Posterior vena cava (tissue), 2 donors: ENCODE measurements around the gene AARSD1. TPM values are rescaled to one million over a fixed set of nuclear protein-coding genes. Genes with fewer than 3 reads are reported as not detected.
"Not testable (repeated sequence)": the region's sequence is repeated elsewhere in the genome, so short reads cannot be mapped to it uniquely, and the experiment has no call there.

Experiments
- DNase-seq: peaks from one replicate; pipeline ENCODE4 v3.0.0-alpha.2; 2020; ENCODE audit warnings: low spot score
- intact Hi-C, 2 donors: fragments of 100-400 bp; cut with DNase I; formaldehyde crosslinking; loops; one replicate each; pipeline versions ENCODE4 v1.14.1 to v1.14.2; 2022 to 2023
- total RNA-seq, 2 donors: library from RNA; stranded (reverse); fragmentation: NEBNext Ultra II Directional; extraction: Animal tissue kit (Norgen Biotek cat#: 25700); gene quantifications; one replicate each; pipeline ENCODE4 v1.2.1, GENCODE V29; 2021
- donor health status: DM: yes; HTN: yes; CAD: no.
- donor health status: DM: yes; HTN: yes; CAD: no.

The AARSD1 gene
- total RNA-seq, 2 donors from 2014 or later = 22.7 to 34.2 TPM

DNA sequence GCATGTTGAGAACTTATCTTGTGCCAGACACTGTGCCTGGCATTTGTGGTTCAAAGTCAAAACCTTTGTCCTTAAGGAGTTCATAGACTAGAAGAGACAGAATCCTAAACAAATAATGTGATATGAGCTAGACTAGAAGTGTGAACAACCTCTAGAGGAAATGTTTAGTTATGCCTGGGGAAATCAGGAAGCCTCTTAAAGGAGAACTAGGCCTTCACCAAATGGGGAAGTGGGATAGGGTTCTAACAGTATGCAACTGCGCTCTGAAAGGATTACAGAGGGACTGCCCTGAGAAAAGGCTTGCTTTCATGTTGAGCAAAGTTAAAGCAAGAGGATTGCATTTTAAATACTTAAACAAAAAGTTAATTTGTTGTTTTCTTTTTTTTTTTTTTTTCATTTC is 21.0 kb upstream of the AARSD1 start:
- intact Hi-C loops = no loop called here
- no peak for DNase-seq

GRCh38 chr17:42982266-42982665 is 18.0 kb upstream of the AARSD1 start:
- intact Hi-C loops = no loop called here
- no peak for DNase-seq

GRCh38 chr17:42980766-42981397 is 16.6 kb upstream of the AARSD1 start:
- DNase-seq = peak; percentile 83
- intact Hi-C loops = no loop called here

DNA sequence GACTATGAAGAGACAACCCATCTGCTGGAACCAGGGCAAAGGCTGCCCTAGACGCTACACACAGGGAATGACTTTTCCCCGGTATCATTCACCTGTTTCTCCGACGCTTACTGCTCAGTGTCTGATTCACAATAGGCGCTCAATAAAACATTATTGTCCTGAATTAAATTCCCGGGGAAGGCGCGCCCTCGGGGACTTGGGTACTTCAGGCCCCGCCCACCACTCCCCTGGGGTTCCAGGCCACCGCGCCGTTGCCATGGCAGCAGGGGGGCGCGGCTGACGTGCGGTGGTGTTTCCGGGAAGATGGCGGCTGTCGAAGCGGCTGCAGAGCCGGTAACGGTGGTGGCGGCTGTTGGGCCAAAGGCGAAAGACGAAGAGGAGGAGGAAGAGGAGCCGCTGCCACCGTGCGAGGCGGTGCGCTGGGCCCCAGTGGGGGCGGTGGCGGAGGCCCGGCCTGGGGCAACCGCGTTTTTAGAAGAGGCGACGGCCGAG is 16.1 kb upstream of the AARSD1 start, which contains the start of gene RUNDC1:
Gene RUNDC1, plus strand, starts transcription at position 292 of the 492 bp plus-strand sequence. Its CDS starts 12 bp downstream, at position 304.
- intact Hi-C loops = no loop called here
- peak; percentile 97 for DNase-seq

DNA sequence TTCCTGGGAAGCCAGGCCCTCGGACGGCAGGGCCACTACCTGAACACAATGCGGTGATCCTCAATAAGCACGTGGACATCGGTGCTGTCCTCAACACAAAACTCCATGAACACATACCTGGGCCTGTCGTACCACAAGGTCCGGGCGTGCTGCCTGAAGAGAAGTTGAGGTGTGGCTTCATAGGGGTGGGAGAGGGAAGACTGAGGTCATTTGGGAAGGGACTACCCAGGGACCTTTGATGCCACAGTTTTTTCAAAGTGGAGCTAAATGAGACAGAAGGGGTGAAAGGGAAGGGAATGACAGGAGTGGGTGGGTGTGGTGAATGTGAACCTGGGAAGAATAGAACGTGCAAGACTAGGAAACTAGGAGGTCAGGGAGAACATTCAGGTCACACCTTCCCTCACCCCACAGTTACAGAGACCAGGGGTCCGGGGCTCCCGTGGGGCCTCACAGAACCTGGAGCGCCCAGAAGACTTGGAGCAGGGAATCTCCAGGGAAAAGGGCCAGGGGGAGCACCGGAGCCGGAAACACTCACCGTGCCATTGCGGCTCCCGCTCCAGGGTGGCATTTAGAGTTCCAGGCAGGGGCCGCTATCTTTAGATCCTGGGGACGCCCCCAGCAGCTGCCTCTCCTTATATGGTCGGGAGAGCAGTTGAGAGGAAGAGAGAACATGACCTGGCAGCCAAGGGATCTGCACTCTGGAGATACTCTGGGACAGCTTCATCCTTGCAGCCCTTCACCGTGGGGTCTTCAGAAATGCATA is 15.4 kb upstream of the AARSD1 start, which contains the start of gene PTGES3L:
Gene PTGES3L, minus strand, starts transcription at position 570 of the 763 bp plus-strand sequence. Its CDS starts 27 bp downstream, at position 543.
- intact Hi-C loops = no loop called here
- DNase-seq = peak; percentile 83

GRCh38 chr17:42975701-42976100 is 11.4 kb upstream of the AARSD1 start:
- DNase-seq, intact Hi-C loops: not testable (repeated sequence)

- no peak for DNase-seq
- intact Hi-C loops = no loop called here
These were observed 11.0 kb upstream of the AARSD1 start for GRCh38 chr17:42975265-42975664.

DNA sequence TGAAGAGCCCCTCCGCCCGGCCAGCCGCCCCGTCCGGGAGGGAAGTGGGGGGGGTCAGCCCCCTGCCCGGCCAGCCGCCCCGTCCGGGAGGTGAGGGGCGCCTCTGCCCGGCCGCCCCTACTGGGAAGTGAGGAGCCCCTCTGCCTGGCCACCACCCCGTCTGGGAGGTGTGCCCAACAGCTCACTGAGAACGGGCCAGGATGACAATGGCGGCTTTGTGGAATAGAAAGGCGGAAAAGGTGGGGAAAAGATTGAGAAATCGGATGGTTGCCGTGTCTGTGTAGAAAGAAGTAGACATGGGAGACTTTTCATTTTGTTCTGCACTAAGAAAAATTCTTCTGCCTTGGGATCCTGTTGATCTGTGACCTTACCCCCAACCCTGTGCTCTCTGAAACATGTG is 9.1 kb upstream of the AARSD1 start:
- intact Hi-C loops = not testable (repeated sequence)

DNA sequence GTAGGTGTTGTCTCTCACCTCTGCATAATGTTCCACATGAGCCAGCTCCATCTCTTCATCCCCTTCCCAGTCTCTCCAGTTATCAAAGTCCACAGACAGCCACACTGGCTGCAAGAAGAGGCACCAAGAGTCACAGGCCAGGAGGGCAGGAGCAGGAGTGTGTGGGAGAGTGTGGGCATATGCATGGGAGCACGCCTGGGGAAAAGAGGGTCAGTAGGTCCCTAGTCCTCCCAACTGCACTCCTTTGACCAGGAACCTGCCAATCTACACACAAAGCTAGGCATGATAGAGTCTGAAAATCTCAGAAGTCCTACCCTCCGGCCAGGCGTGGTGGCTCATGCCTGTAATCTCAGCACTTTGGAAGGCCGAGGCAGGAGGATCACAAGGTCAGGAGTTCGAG is 7.3 kb upstream of the AARSD1 start:
- no peak for DNase-seq
- intact Hi-C loops = no loop called here

More for the DNA sequence above, 9.1 kb upstream of the AARSD1 start:
- DNase-seq = not testable (repeated sequence)

DNA sequence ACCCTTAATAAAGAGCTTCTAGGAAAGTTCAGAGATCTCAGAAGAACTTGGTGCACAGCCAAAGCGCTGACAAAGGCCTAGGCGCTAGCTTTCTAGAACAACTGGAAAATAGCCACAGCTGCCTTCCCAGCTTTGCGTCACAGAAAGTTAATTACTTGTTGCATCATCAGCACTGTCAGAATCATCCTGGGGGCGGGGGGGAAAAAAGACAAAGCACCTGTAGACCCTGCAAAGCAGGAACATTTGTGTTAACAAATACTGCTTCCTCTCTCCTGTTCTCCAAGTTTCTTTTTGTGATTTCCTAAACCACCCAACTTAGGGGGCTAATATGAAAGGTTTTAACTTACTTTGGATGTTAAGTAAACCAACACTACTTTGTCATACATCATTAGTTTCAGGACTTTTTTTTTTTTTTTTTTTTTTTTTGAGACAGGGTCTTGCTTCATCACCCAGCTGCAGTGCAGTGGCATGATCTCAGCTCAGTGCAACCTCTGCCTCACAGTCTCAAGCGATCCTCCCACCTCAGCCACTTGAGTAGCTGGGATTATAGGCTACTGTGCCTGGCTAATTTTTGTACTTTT is 4.8 kb upstream of the AARSD1 start:
- intact Hi-C loops = no loop called here
- DNase-seq = no peak

DNA sequence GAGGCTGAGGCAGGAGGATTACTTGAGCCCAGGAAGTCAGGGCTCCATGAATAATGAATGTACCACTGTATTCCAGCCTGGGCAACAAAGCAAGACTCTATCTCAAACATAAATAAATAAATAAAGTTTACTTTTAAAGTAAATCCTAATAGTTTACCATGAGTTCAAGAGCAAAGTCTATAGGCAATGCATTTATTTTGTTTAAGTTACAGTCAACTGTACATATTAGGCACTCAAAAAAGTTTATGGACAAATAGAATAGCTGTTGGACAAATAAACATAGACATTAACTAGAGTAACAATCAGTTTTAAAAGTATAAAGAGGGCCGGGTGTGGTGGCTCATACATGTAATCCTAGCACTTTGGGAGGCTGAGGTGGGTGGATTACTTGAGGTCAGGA is 3.7 kb upstream of the AARSD1 start:
- intact Hi-C loops = no loop called here
- no peak for DNase-seq

DNA sequence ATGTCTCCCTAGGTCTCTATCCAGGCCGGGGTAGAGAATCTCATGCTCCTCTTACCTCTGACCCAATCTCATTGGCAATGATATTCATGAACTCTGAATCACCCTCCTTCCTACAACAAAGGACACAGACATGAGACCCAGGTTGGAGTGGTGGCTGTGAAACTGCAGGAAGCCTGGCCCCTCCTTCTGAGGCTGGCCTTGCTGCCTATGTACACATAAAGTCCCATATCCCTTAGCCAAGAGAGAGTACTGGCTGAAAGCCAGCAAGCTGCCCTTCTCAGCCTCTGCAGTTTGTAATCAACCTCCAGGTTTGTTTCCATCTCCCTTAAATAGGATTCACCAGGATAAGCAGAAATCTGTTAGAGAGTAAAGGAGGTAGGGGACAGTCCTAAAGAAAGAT is 10.6 kb downstream of the AARSD1 start:
- no peak for DNase-seq
- intact Hi-C loops = no loop called here

DNA sequence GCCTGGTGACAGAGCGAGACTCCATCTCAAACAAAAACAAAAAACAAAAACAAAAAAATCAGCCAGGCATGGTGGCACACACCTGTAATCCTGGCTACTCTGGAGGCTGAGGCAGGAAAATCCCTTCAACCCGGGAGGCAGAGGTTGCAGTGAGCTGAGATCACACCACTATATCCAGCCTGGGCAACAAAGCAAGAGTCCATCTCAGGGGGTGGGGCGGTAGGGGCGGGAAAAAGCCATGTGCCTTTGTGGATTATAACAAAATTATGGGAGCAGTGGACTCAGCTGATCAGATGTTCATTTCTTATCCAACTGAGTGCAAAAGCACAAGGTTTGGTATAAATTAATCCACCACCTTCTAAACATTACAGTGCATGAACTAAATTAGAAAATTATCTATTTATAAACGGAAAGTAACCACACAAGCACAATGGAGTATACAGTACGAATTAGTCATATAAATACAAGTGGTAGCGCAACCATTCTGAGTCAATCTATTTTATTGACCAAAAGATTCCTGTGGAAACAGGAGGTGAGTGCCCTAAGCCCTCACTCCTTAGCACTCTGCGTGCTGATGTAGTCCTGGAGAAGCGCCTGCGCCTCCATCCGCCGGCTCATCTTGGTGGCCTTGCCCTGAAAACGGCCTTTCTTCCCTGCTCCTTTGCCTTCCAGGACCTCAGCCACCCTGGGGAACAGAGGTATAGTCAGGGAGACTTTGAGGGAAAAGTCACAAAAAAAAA is 14.0 kb downstream of the AARSD1 start:
- intact Hi-C loops = no loop called here
- peak; percentile 59 for DNase-seq

DNA sequence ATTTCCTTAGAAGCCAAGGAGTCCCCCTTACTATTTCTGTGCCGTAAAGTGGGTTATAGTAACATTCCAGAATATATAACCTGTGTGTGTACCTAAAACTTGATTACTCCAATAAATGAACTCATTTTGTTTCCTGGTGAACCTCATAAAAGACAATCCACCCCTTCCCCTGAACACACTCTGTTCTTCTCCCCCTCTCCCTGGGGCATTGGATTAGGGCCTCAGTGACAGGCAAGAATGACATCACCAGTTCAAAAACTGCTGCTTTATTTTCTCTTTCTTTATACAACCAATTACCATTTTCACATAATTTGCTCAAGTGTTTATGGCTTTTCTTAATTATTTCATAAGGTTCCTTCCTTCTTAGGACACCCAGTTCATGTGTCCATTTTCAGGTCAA is 17.4 kb downstream of the AARSD1 start:
- intact Hi-C loops = no loop called here

DNA sequence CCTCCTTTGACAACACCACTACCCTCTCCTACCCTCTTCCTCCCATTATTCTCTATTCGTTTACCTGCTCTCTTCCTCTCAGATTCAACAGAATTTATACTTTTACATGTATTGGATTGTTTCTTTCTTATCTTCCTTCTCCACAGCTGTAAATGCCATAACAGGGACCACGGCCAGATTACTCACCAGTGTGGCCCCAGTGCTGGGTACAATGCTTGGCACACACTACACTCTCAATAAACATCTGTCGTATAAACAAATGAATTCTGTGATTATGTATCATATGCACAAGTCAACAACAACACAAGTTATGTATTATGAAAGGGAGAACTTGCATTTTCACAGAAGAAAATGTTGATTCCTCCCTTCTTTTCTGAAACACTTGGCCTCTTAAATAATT is 20.0 kb downstream of the AARSD1 start:
- intact Hi-C loops = no loop called here
- no peak for DNase-seq

More for the DNA sequence above, 17.4 kb downstream of the AARSD1 start:
- DNase-seq = no peak

DNA sequence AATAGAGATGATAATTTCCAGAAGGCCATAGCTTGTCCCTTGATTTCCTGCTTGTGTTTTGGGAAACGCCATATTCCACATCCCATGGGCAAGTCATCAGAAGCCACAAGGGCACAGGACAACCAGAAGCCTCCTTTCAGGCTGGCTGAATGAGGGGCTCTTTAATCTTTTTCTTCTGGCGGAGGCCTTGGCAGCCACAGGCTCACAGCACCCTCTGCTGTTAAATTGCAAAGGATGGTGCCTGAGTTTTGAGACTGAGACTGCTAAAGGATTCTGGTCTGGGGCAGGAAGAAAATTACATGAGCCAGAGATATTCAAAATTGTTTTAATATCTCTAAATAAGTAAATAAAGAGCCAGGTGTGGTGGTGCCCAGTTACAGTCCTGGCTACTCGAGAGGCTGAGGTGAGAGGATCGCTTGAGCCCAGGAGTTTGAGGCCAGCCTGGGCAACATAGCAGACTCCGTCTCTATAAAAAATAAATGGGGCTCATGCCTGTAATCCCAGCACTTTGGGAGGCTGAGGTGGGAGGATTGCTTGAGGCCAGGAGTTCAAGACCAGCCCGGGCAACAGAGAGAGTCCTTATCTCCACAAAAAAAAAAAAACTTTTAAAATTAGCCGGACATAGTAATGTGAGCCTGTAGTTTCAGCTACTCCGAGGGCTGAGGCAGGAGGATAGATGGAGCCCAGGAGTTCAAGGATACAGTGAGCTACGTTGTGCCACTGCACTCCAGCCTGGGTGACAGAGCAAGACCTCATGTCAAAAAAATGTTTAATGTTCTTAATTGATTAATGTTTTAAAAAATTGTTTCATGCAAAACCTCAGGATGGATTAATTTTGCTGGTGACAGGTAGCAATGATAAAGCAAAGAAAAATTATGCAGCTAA is 26.3 kb downstream of the AARSD1 start:
- intact Hi-C loops = loop anchor here (5.0 to 10.0 kb wide), 2 partner anchors 96 to 963 kb away; partner anchors contain the start of gene AOC2 (in 1 of the 2)
- DNase-seq = no peak

- intact Hi-C loops = loop anchor here in 1 of 2 donors (2.0 kb wide), 1 partner anchor 85 kb away; the partner anchor contains the start of gene AOC2
- no peak for DNase-seq
These were observed 34.8 kb downstream of the AARSD1 start for GRCh38 chr17:42929497-42929844.

GRCh38 chr17:42928714-42929496 is 35.3 kb downstream of the AARSD1 start:
- intact Hi-C loops = loop anchor here in 1 of 2 donors (2.0 kb wide), 1 partner anchor 84 kb away; the partner anchor contains the start of gene AOC2
- peak; percentile 72 for DNase-seq
